Colonic mucosa (tissue), 4 donors: ENCODE data around the gene C21orf58. TPM values are rescaled to one million over a fixed set of nuclear protein-coding genes. Genes with fewer than 3 reads are reported as not detected.

Experiments used
- DNase-seq: peaks from one replicate; pipeline ENCODE4 v3.0.0-alpha.2; 2020
- H3K27ac ChIP-seq: fragments of 200-600 bp; one replicate; pipeline ENCODE4 v1.8.0; 2021
- H3K27me3 ChIP-seq: fragments of 200-600 bp; one replicate; pipeline ENCODE4 v1.8.0; 2021
- H3K36me3 ChIP-seq: fragments of 200-600 bp; one replicate; pipeline ENCODE4 v1.8.0; 2021
- H3K4me1 ChIP-seq: fragments of 200-600 bp; one replicate; pipeline ENCODE4 v1.8.0; 2021; ENCODE audit warnings: mild to moderate bottlenecking
- H3K4me3 ChIP-seq: fragments of 200-600 bp; one replicate; pipeline ENCODE4 v1.8.0; 2021
- H3K9ac ChIP-seq, 2 donors: one replicate each; pipeline ENCODE4 v1.7.0; 2013; ENCODE audit warnings: control low read depth in 2 of 2, low read depth in 2 of 2, low read length in 2 of 2
- H3K9me3 ChIP-seq: fragments of 200-600 bp; one replicate; pipeline ENCODE4 v1.8.0; 2021
- CTCF ChIP-seq: fragments of 200-600 bp; IDR thresholded peaks from one replicate; pipeline ENCODE4 v1.8.0; 2022; ENCODE audit warnings: antibody characterized with exemption, mild to moderate bottlenecking
- intact Hi-C: fragments of 100-400 bp; cut with DNase I; formaldehyde crosslinking; loops from one replicate; pipeline ENCODE4 v1.14.1; 2022
- total RNA-seq, 2 donors: library from RNA; stranded (reverse); fragmentation: NEBNext Ultra II Directional in 1 of 2; extraction: Animal tissue kit (Norgen Biotek cat#: 25700) in 1 of 2; gene quantifications; one replicate each; pipeline ENCODE4 v1.2.1, GENCODE V29; 2021
- donor health status: healthy.
- donor health status: DM: no; HTN: no; CAD: no.
- donor health status: DM: no; HTN: no; CAD: no.

The C21orf58 gene
- total RNA-seq, 2 donors from 2014 or later, result 5.5 to 25.7 TPM

DNA sequence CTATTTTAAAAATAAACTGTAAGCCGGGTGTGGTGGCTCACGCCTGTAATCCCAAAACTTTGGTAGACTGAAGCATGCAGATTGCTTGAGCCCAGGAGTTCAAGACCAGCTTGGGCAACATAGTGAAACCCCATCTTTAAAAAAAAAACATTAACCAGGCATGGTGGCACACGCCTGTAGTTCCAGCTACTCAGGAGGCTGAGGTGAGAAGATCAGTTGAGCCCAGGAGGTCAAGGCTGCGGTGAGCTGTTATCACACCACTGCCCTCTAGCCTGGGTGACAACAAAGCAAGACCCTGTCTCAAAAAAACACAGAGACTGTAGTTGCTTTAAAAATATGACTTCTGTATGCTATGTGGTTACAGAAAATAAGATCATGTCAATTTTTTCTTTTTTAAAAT is 70.8 kb downstream of the C21orf58 start:
- TF ChIP-seq CTCF, result no peak
- intact Hi-C loops, result no loop called here
- H3K27me3 ChIP-seq, result no peaks in the 10 kb centered on the region
- H3K9me3 ChIP-seq, result no peaks in the 10 kb centered on the region
- H3K27ac ChIP-seq, result no peak overlapping the region
- peaks cover 26% of the 10 kb centered on the region for H3K36me3 ChIP-seq
- peaks cover 4% of the 10 kb centered on the region for H3K4me1 ChIP-seq
- H3K9ac ChIP-seq, result no peak overlapping the region
- no peak for DNase-seq
- H3K4me3 ChIP-seq, result no peak overlapping the region

Other genes with a start within 250 kb of the C21orf58 start
- 100 to 1,000 TPM in 1 of 2 donors, 10 to 100 TPM in 1; 55.7 to 190 TPM for gene COL6A2, start 225.8 kb downstream of the C21orf58 start, total RNA-seq
- gene FTCD, start 168.3 kb downstream of the C21orf58 start, total RNA-seq, result 1 to 10 TPM in 1 of 2 donors, under 1 TPM in 1; 0.45 to 4.2 TPM
- gene SPATC1L, start 139.4 kb downstream of the C21orf58 start, total RNA-seq, result 1 to 10 TPM; 6.2 to 6.9 TPM
- 100 to 1,000 TPM in 1 of 2 donors, 10 to 100 TPM in 1; 78.2 to 142 TPM for gene LSS, start 95.1 kb downstream of the C21orf58 start, total RNA-seq
- gene MCM3AP, start 38.3 kb downstream of the C21orf58 start, total RNA-seq, result 100 to 1,000 TPM in 1 of 2 donors, 10 to 100 TPM in 1; 68.4 to 112 TPM
- 10 to 100 TPM in 1 of 2 donors, 1 to 10 TPM in 1; 8.0 to 12.4 TPM for gene YBEY, start 37.5 kb downstream of the C21orf58 start, total RNA-seq
- 10 to 100 TPM; 15.1 to 32.5 TPM for gene PCNT, start 286 bp upstream of the C21orf58 start, total RNA-seq
- gene DIP2A, start 135.0 kb upstream of the C21orf58 start, total RNA-seq, result 10 to 100 TPM; 40.4 to 41.0 TPM